Activated naive CD4-positive, alpha-beta T cell treated with anti-CD3 and anti-CD28 coated beads for 36 hours (primary cell): ENCODE data around the gene CACYBP. TPM values are rescaled to one million over a fixed set of nuclear protein-coding genes. Genes with fewer than 3 reads are reported as not detected.

ENCODE experiments used
- CTCF ChIA-PET: fragments of 350-600 bp; sonication (Branson Sonifier 250); formaldehyde crosslinking; loops from one replicate; lab custom pipeline; 2021; ENCODE audit warnings: antibody characterized with exemption; lab: Charles Lee
- DNase-seq: peaks from one replicate; pipeline ENCODE4 v3.0.0-alpha.2; 2020
- H3K27ac Mint-ChIP-seq: one replicate; pipeline ENCODE4 v1.8.0; 2021; ENCODE audit warnings: mild to moderate bottlenecking, mixed read lengths
- H3K27me3 Mint-ChIP-seq: one replicate; pipeline ENCODE4 v1.8.0; 2021; ENCODE audit warnings: low read depth, mixed read lengths
- H3K36me3 Mint-ChIP-seq: one replicate; pipeline ENCODE4 v1.8.0; 2021; ENCODE audit warnings: low read depth, mixed read lengths
- H3K4me1 Mint-ChIP-seq: one replicate; pipeline ENCODE4 v1.8.0; 2021; ENCODE audit warnings: low read depth, mixed read lengths
- H3K4me3 Mint-ChIP-seq: one replicate; pipeline ENCODE4 v1.8.0; 2021; ENCODE audit warnings: mild to moderate bottlenecking, moderate library complexity, mixed read lengths
- H3K9me3 Mint-ChIP-seq: one replicate; pipeline ENCODE4 v1.8.0; 2021; ENCODE audit warnings: mixed read lengths
- intact Hi-C: fragments of 100-400 bp; cut with micrococcal nuclease; formaldehyde crosslinking; loops from one replicate; pipeline ENCODE4 v1.15.1; 2023
- total RNA-seq, 2 experiments: library from RNA; stranded (reverse); gene quantifications; one replicate each; pipeline ENCODE4 v1.2.3, GENCODE V29; 2021

Gene CACYBP, protein sequence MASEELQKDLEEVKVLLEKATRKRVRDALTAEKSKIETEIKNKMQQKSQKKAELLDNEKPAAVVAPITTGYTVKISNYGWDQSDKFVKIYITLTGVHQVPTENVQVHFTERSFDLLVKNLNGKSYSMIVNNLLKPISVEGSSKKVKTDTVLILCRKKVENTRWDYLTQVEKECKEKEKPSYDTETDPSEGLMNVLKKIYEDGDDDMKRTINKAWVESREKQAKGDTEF
- 100 to 1,000 TPM; 322 to 354 TPM for total RNA-seq

DNA sequence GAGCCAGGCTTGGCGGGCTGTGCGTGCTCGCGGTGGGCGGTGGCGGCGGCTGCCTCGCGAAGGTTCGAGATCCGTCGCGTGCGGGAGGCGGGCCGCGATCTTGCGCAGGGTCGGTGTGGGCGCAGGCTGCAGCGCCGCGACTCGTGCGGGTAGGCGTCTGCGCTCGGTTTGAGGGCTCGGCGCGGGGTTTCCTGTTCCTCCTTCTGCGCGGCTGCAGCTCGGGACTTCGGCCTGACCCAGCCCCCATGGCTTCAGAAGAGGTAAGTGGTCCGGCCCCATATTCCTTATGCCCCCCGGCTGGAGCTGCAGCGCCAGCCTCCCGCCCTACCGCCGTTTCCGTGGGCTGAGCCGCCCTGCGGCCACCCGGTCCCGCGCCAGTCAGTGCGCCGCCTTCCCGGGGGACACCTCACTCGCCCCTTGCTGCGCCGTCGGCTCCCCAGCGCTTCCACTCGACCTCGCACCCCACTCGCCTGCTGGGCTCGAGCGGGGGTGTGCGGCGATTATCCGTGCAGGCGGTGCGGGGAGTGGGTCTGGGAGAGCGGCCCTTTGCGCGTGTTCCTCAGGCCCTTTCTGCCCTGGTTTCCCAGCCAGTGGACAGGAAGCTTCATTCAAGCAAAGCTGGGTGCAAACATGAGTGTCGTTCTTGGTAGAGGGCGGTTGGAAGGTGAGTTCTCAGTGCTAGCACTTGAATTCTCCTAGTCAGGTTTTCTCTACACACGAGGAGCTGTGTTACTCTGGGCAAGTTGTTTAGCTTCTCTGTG lies at the start of gene CACYBP:
Gene CACYBP (plus strand): TSS at position 12 of the 761 bp plus-strand sequence. CDS start 234 bp downstream, at position 246.
- intact Hi-C loops, result loop anchor here (1.0 to 2.0 kb wide), 15 partner anchors 13 to 1702 kb away; partner anchors contain the start of genes CENPL, COP1, DARS2 and KLHL20
- peak; percentile 42 for DNase-seq
- Mint-ChIP-seq H3K4me3 (no peak within 1 kb of the TSS), H3K9me3 (no peaks in the 10 kb centered on the region), H3K4me1 (peaks cover 51% of the 10 kb centered on the region), H3K36me3 (peaks cover 34% of the 10 kb centered on the region), H3K27me3 (no peaks in the 10 kb centered on the region), H3K27ac (no peak within 1 kb of the TSS)
- CTCF ChIA-PET, result interaction anchor here (1.1 to 2.8 kb wide), 3 partner anchors 11 to 227 kb away, joined by 3 to 10 read pairs (median 9); partner anchors contain the start of gene MRPS14

DNA sequence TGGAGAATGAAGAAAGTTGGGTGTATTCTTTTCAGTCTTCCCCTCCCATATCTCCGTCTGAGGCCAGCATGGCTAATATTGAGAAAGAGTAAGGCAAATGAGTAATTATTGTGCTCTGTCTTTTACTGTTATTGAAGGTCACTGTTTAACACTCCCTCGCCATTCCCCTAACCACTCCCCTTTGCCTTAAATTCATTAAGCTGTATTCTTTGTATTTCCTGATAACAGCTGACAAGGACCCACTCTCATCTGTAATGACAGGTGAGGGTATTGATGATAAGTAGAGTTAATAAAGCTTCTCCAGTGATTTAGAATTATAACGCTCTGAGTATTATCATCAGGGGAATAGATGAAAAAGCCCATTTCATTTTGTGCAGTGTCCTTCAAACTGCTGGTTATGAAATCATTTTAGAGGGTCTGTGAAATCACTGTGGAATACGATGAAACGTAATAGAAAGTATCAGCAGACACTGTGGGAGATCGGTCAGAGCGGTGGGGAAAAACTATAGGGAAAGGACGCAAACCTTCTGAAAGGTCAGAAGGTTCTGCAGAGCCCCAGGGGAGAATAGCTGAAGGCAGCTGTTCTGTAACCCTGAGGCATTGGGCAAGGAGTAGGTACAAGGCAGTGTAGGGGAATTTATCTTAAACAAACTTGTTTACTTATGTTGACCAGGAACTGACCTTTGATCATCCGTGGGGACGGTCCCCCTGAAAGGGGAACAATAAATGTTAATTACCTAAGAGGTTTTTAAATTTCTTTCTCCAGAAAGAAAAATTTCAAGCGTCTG lies 46.3 kb upstream of the CACYBP start:
- Mint-ChIP-seq H3K27me3 (no peaks in the 10 kb centered on the region), H3K27ac (no peak overlapping the region), H3K36me3 (no peaks in the 10 kb centered on the region), H3K4me3 (no peak overlapping the region), H3K9me3 (no peaks in the 10 kb centered on the region), H3K4me1 (peaks cover 24% of the 10 kb centered on the region)
- CTCF ChIA-PET, result interaction anchor here (1.1 to 1.2 kb wide), 3 partner anchors 11 to 30 kb away, joined by 3 to 5 read pairs (median 3); no protein-coding TSS in a partner anchor
- intact Hi-C loops, result no loop called here
- DNase-seq, result no peak

DNA sequence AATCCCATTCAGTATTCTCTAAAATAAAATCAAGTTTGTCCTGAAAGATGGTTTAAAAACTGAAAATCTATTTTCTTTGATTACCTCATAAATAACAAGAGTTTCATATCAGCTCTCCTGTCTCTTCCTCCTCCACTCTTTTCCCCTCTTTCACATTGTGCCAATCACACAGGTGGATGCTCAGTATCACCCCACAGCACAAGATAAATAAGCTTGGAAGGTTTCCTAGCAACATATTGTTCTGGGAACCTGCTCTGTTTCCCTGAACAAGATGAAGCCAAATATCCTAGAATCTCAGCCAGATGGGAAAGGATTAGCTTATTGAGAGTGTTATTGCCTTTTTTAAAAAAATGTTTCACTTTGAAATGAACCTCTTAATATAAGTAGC lies 45.7 kb upstream of the CACYBP start:
- peaks cover 25% of the 10 kb centered on the region for H3K4me1 Mint-ChIP-seq
- H3K27ac Mint-ChIP-seq, result no peak overlapping the region
- no peaks in the 10 kb centered on the region for H3K27me3 Mint-ChIP-seq
- intact Hi-C loops, result no loop called here
- no peak overlapping the region for H3K4me3 Mint-ChIP-seq
- DNase-seq, result no peak
- CTCF ChIA-PET, result interaction anchor here (0.6 to 1.2 kb wide), 2 partner anchors 11 to 70 kb away, joined by 3 to 5 read pairs; no protein-coding TSS in a partner anchor
- no peaks in the 10 kb centered on the region for H3K9me3 Mint-ChIP-seq
- H3K36me3 Mint-ChIP-seq, result no peaks in the 10 kb centered on the region

DNA sequence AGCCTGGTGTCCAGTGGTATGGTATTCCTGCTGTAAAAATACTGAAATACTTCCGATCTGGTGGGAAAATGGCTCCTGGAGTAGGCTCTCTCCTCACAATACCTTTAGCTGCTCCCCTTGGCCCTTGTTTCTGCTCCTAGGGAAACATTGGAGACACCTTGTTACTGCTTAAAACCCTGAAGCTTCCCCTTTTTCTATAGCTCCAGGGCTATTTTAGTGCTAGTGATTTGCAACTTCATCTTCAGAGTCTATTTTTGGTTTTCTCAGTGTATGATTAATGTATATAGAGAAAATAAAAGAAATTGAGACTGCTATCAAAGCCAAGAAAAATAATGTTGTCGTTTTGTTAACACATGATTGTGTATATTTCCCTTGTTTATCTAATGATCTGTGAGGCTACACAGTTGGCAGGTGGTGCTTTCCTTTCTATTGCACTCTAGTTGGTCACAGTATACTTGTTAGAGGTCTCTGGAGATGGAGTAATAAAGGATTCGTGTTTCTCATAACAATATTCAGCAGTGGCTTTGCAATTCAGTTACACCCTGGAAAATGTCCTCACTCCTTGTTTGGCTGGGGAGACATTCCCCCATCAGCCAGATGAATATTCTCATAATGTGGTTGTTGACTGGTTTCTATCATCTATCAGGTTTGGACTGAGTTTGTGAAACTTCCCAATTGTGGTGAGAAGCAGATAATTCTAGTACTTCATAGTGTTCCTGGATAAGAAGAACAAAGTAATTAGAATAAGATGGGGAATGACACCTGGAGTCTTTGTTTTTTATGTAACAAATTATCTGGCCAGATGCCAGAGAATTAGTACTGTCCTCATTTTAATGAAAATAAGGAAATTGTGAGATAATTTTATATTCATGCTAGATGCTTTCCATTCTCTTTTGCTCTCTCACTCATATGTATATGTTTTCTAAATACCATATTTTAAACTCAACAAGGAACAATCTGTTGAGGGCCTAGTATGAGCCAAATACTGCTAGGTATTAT lies 44.8 kb upstream of the CACYBP start:
- CTCF ChIA-PET, result interaction anchor here (0.6 to 1.2 kb wide), 2 partner anchors 12 to 71 kb away, joined by 3 to 5 read pairs; no protein-coding TSS in a partner anchor
- Mint-ChIP-seq H3K4me3 (no peak overlapping the region), H3K36me3 (no peaks in the 10 kb centered on the region), H3K4me1 (peaks cover 25% of the 10 kb centered on the region), H3K27ac (no peak overlapping the region), H3K9me3 (no peaks in the 10 kb centered on the region), H3K27me3 (no peaks in the 10 kb centered on the region)
- no peak for DNase-seq
- intact Hi-C loops, result no loop called here

DNA sequence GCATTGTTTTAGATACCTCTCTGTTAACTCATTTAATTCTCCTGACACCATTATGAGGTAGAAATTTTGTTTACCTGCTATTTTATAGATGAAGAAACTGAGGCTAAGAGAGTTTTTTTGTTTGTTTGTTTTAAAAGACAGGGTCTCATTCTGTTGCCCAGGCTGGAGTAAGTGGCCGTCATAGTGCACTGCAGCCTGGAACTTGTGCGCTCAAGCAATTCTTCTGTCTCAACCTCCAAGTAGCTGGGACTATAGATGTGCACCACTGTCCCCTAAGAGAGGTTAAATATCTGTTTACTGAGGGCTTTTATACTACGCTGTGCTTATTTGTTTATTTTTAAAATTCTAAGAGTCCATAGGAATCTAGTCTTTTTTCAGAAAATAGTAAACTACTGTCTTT lies 43.7 kb upstream of the CACYBP start:
- Mint-ChIP-seq H3K27me3 (no peaks in the 10 kb centered on the region), H3K9me3 (no peaks in the 10 kb centered on the region)
- CTCF ChIA-PET, result no interaction called here

DNA sequence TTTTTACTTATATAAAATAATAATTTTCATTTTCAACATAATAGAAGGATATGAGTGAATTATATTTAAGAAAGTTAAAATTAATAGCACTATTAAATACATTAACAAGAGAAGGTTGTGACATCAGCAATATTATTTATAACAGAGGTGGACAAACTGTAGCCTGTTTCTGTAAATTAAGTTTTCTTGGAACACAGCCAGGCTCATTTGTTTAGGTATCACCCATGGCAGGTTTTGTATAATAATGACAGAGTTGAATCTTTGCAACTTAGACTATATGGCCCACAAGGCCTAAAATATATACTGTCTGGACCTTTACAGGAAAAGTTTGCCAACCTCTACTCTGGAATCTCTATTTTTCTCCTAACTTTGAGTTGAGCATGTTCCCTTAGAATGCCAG lies 42.8 kb upstream of the CACYBP start:
- H3K27me3 Mint-ChIP-seq, result no peaks in the 10 kb centered on the region
- CTCF ChIA-PET, result interaction anchor here (0.7 to 1.9 kb wide), 4 partner anchors 9 to 1649 kb away, joined by 3 to 5 read pairs (median 4); no protein-coding TSS in a partner anchor
- H3K4me1 Mint-ChIP-seq, result peaks cover 25% of the 10 kb centered on the region
- no peak for DNase-seq
- intact Hi-C loops, result no loop called here
- H3K36me3 Mint-ChIP-seq, result no peaks in the 10 kb centered on the region
- no peaks in the 10 kb centered on the region for H3K9me3 Mint-ChIP-seq
- H3K4me3 Mint-ChIP-seq, result no peak overlapping the region
- H3K27ac Mint-ChIP-seq, result no peak overlapping the region

More for the DNA sequence above, 43.7 kb upstream of the CACYBP start:
- intact Hi-C loops, result no loop called here
- no peak overlapping the region for H3K4me3 Mint-ChIP-seq
- peaks cover 25% of the 10 kb centered on the region for H3K4me1 Mint-ChIP-seq
- no peak overlapping the region for H3K27ac Mint-ChIP-seq
- DNase-seq, result no peak
- no peaks in the 10 kb centered on the region for H3K36me3 Mint-ChIP-seq

DNA sequence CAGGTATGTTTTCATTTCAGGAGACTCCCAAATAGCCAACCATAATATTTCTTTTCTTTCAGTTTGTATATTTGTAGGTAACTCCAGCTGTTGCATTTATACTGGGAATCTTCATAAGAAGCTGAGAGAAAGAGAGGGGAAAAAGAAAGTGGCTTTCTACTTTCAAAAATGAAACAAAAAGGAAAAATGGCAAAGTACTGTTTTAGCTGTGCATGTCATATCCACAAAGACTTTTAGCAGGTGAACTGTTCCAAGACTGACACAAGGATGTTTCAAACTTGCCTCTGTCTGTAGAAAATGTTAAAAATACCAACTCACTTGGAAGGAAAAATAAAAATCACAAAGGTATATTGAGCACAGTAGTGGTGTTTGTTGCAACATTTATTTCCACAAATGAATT lies 41.9 kb upstream of the CACYBP start:
- CTCF ChIA-PET, result interaction anchor here (0.7 to 1.9 kb wide), 3 partner anchors 10 to 28 kb away, joined by 3 to 5 read pairs (median 3); no protein-coding TSS in a partner anchor
- no peaks in the 10 kb centered on the region for H3K36me3 Mint-ChIP-seq
- no peaks in the 10 kb centered on the region for H3K9me3 Mint-ChIP-seq
- H3K4me3 Mint-ChIP-seq, result no peak overlapping the region
- no peak for DNase-seq
- H3K4me1 Mint-ChIP-seq, result peaks cover 25% of the 10 kb centered on the region
- intact Hi-C loops, result no loop called here
- H3K27me3 Mint-ChIP-seq, result no peaks in the 10 kb centered on the region
- peak overlapping the region; percentile 61 for H3K27ac Mint-ChIP-seq

DNA sequence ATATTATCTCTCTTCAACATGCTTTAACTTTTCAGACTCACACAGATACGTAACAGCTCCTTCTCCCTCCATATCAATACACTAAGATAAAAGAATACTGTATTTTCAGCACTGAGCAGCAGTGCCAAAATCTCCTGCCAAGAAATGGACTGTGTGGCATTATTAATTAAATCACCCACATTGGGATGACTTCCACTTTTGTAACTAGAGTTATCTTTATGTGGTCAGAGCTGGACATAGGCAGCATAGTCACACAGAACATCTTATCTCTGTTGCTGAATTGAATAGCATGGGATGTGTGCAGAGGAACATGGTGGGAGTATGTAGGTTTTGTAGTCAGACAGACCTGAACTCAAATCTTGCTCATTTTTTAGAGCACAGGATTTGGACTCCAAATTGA lies 41.4 kb upstream of the CACYBP start:
- H3K9me3 Mint-ChIP-seq, result no peaks in the 10 kb centered on the region
- H3K27ac Mint-ChIP-seq, result no peak overlapping the region
- H3K4me3 Mint-ChIP-seq, result no peak overlapping the region

DNA sequence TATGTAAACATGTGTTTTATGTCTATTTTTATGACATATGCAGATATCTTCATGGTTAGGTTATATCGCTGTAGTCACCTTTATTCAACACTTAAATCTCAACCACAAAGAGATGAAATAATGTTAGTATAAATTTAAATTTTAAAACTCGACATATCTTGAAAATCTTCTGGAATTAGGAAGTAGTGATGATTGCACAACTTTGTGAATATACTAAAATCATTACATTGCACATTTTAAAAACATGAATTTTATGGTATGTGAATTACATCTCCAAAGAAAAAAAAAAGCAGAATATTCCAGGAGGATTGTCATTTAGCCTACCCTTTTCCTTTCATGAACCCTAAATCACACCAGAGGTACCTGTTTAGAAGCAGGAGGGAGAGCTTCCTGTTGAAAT lies 39.4 kb upstream of the CACYBP start:
- intact Hi-C loops, result no loop called here
- no peaks in the 10 kb centered on the region for H3K27me3 Mint-ChIP-seq
- no peak overlapping the region for H3K4me3 Mint-ChIP-seq
- H3K4me1 Mint-ChIP-seq, result peaks cover 34% of the 10 kb centered on the region
- DNase-seq, result no peak
- no peaks in the 10 kb centered on the region for H3K36me3 Mint-ChIP-seq
- H3K9me3 Mint-ChIP-seq, result no peaks in the 10 kb centered on the region
- CTCF ChIA-PET, result interaction anchor here (1.0 kb wide), 1 partner anchor 21 kb away, joined by 3 read pairs; no protein-coding TSS in a partner anchor
- H3K27ac Mint-ChIP-seq, result no peak overlapping the region

More for the DNA sequence above, 41.4 kb upstream of the CACYBP start:
- intact Hi-C loops, result no loop called here
- Mint-ChIP-seq H3K4me1 (peaks cover 26% of the 10 kb centered on the region), H3K36me3 (no peaks in the 10 kb centered on the region), H3K27me3 (no peaks in the 10 kb centered on the region)
- no peak for DNase-seq
- CTCF ChIA-PET, result interaction anchor here (1.1 to 1.9 kb wide), 2 partner anchors 10 to 27 kb away, joined by 3 to 5 read pairs; no protein-coding TSS in a partner anchor

DNA sequence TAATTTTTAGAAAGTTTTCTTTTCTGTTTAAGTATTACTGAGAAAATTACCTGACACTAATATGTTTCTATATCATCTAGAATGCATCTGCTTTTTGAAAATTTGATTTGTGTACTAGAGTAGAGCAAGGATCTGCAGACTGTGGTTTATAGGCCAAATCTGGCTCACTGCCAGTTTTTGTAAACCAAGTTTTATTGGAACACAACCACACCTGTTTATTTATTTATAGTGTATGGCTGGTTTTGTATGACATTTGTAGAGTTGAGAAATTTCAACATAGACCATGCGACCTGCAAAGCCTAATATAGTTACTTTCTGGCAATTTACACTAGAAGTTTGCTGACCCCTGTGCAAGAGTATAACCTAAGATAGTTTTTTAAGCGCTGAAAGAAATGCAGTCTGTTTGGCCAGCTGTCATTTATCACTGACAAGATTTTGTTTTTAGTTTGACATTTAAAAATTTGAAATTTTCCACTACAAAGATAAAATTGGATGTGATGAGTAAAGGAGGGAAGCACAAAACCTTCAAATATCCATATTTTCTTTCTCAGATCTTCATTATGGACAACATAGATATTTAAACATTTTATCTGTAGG lies 36.1 kb upstream of the CACYBP start:
- no peaks in the 10 kb centered on the region for H3K36me3 Mint-ChIP-seq
- no peak overlapping the region for H3K27ac Mint-ChIP-seq
- H3K4me3 Mint-ChIP-seq, result no peak overlapping the region
- DNase-seq, result no peak
- H3K9me3 Mint-ChIP-seq, result no peaks in the 10 kb centered on the region
- intact Hi-C loops, result loop anchor here (1.0 kb wide), 6 partner anchors 25 to 1095 kb away; partner anchors contain the start of genes CACYBP, MRPS14 and ZBTB37
- H3K27me3 Mint-ChIP-seq, result no peaks in the 10 kb centered on the region
- peaks cover 43% of the 10 kb centered on the region for H3K4me1 Mint-ChIP-seq
- CTCF ChIA-PET, result interaction anchor here (0.6 to 3.0 kb wide), 2 partner anchors 19 to 162 kb away, joined by 3 to 15 read pairs; no protein-coding TSS in a partner anchor
